Activated B cell treated with CpG ODN at 0.5 μM for 24 hours (primary cell): Measurements from ENCODE around the gene PIEZO2. TPM values are rescaled to one million over a fixed set of nuclear protein-coding genes. Genes with fewer than 3 reads are reported as not detected.
"Not testable (repeated sequence)": the region's sequence is repeated elsewhere in the genome, so short reads cannot be mapped to it uniquely, and the experiment has no call there.

Source experiments
- ATAC-seq: fragments of 200-7000 bp; cut with Tn5 transposase; one replicate; pipeline ENCODE4 v1.10.0; 2021; ENCODE audit warnings: low read depth, mild to moderate bottlenecking, moderate library complexity
- CTCF ChIA-PET: fragments of 350-600 bp; sonication (Branson Sonifier 250); formaldehyde crosslinking; loops from one replicate; lab custom pipeline; 2021; ENCODE audit warnings: antibody characterized with exemption; lab: Charles Lee
- POLR2A ChIA-PET: fragments of 350-600 bp; sonication (Branson Sonifier 250); formaldehyde crosslinking; loops from one replicate; lab custom pipeline; 2021; ENCODE audit warnings: antibody characterized with exemption; lab: Charles Lee
- DNase-seq: peaks from one replicate; pipeline ENCODE4 v3.0.0; 2022
- H3K27ac Mint-ChIP-seq: one replicate; pipeline ENCODE4 v1.8.0; 2020; ENCODE audit warnings: mixed read lengths
- H3K27me3 Mint-ChIP-seq: one replicate; pipeline ENCODE4 v1.8.0; 2021; ENCODE audit warnings: mixed read lengths
- H3K36me3 Mint-ChIP-seq: one replicate; pipeline ENCODE4 v1.8.0; 2021; ENCODE audit warnings: low read depth, mixed read lengths
- H3K4me1 Mint-ChIP-seq: one replicate; pipeline ENCODE4 v1.8.0; 2021; ENCODE audit warnings: mixed read lengths
- H3K4me3 Mint-ChIP-seq: one replicate; pipeline ENCODE4 v1.8.0; 2020; ENCODE audit warnings: mild to moderate bottlenecking, mixed read lengths
- H3K9me3 Mint-ChIP-seq: one replicate; pipeline ENCODE4 v1.8.0; 2020; ENCODE audit warnings: mixed read lengths
- CTCF ChIP-seq: fragments of 200-600 bp; IDR thresholded peaks from one replicate; pipeline ENCODE4 v1.8.0; 2022; ENCODE audit warnings: antibody characterized with exemption, mild to moderate bottlenecking
- intact Hi-C: fragments of 100-400 bp; cut with micrococcal nuclease; formaldehyde crosslinking; loops from one replicate; pipeline ENCODE4 v1.15.1; 2024
- total RNA-seq: library from RNA; stranded (reverse); gene quantifications from 2 replicates; pipeline ENCODE4 v1.2.3, GENCODE V29; 2022

Gene PIEZO2
- total RNA-seq, 1 donor from 2014 or later = not detected

- TF ChIP-seq CTCF = no peak
- no peak for DNase-seq
- ChIA-PET CTCF (no interaction called here), POLR2A (no interaction called here)
- no peak overlapping the region for H3K27ac Mint-ChIP-seq
- H3K9me3 Mint-ChIP-seq = no peaks in the 10 kb centered on the region
- no peak overlapping the region for H3K4me3 Mint-ChIP-seq
- H3K27me3 Mint-ChIP-seq = no peaks in the 10 kb centered on the region
- intact Hi-C loops = no loop called here
- no peaks in the 10 kb centered on the region for H3K36me3 Mint-ChIP-seq
- no peak for ATAC-seq
- no peaks in the 10 kb centered on the region for H3K4me1 Mint-ChIP-seq
Measured at GRCh38 chr18:11177382-11177781, 28.0 kb upstream of the PIEZO2 start.

GRCh38 chr18:11176481-11176881 lies 27.1 kb upstream of the PIEZO2 start:
- POLR2A ChIA-PET = no interaction called here

GRCh38 chr18:11175266-11175979 lies 26.1 kb upstream of the PIEZO2 start:
- ChIA-PET POLR2A (no interaction called here), CTCF (no interaction called here)
- DNase-seq = no peak
- Mint-ChIP-seq H3K27ac (no peak overlapping the region), H3K4me1 (no peaks in the 10 kb centered on the region), H3K4me3 (no peak overlapping the region), H3K9me3 (no peaks in the 10 kb centered on the region), H3K36me3 (no peaks in the 10 kb centered on the region), H3K27me3 (peaks cover 2% of the 10 kb centered on the region)
- TF ChIP-seq CTCF = no peak
- intact Hi-C loops = no loop called here
- ATAC-seq = no peak

More at GRCh38 chr18:11176481-11176881, 27.1 kb upstream of the PIEZO2 start:
- DNase-seq (no peak), ATAC-seq (no peak)
- no peak for TF ChIP-seq CTCF
- H3K4me1 Mint-ChIP-seq = no peaks in the 10 kb centered on the region
- no peak overlapping the region for H3K4me3 Mint-ChIP-seq
- H3K27ac Mint-ChIP-seq = no peak overlapping the region
- H3K9me3 Mint-ChIP-seq = no peaks in the 10 kb centered on the region
- intact Hi-C loops = no loop called here
- H3K36me3 Mint-ChIP-seq = no peaks in the 10 kb centered on the region
- H3K27me3 Mint-ChIP-seq = no peaks in the 10 kb centered on the region
- CTCF ChIA-PET = no interaction called here

GRCh38 chr18:11174179-11174578 lies 24.8 kb upstream of the PIEZO2 start:
- H3K27ac Mint-ChIP-seq, DNase-seq, H3K9me3 Mint-ChIP-seq, H3K36me3 Mint-ChIP-seq, H3K4me1 Mint-ChIP-seq, ATAC-seq, CTCF ChIA-PET, intact Hi-C loops, H3K27me3 Mint-ChIP-seq, POLR2A ChIA-PET, H3K4me3 Mint-ChIP-seq: not testable (repeated sequence)

- H3K27me3 Mint-ChIP-seq = peaks cover 8% of the 10 kb centered on the region
- TF ChIP-seq CTCF = no peak
- H3K9me3 Mint-ChIP-seq = no peaks in the 10 kb centered on the region
- no peaks in the 10 kb centered on the region for H3K4me1 Mint-ChIP-seq
- no peak for ATAC-seq
- intact Hi-C loops = no loop called here
- H3K36me3 Mint-ChIP-seq = no peaks in the 10 kb centered on the region
- DNase-seq = no peak
- ChIA-PET POLR2A (no interaction called here), CTCF (no interaction called here)
- no peak overlapping the region for H3K27ac Mint-ChIP-seq
- no peak overlapping the region for H3K4me3 Mint-ChIP-seq
Measured at GRCh38 chr18:11167778-11168177, 18.4 kb upstream of the PIEZO2 start.

- intact Hi-C loops = no loop called here
- no peak overlapping the region for H3K27ac Mint-ChIP-seq
- DNase-seq (no peak), ATAC-seq (no peak)
- no peak for TF ChIP-seq CTCF
- H3K4me1 Mint-ChIP-seq = no peaks in the 10 kb centered on the region
- H3K27me3 Mint-ChIP-seq = peaks cover 6% of the 10 kb centered on the region
- CTCF ChIA-PET = no interaction called here
- POLR2A ChIA-PET = no interaction called here
- H3K4me3 Mint-ChIP-seq = no peak overlapping the region
- H3K9me3 Mint-ChIP-seq = no peaks in the 10 kb centered on the region
- no peaks in the 10 kb centered on the region for H3K36me3 Mint-ChIP-seq
Measured at GRCh38 chr18:11165952-11166351, 16.6 kb upstream of the PIEZO2 start.
